C4-2B (cell line): ENCODE results near the gene ARMC9.

Experiments
- H3K27ac ChIP-seq: fragments of 450-650 bp; 2 replicates; pipeline ENCODE4 v1.5.1; 2017
- CTCF ChIP-seq: fragments of 450-650 bp; conservative IDR thresholded peaks from 2 replicates; pipeline ENCODE4 v1.5.1; 2017; ENCODE audit warnings: mild to moderate bottlenecking
- ZFX ChIP-seq: fragments of 450-650 bp; IDR thresholded peaks from 2 replicates; pipeline ENCODE4 v1.6.1; 2017

Gene ARMC9

GRCh38 chr2:231210782-231211181, 12.4 kb downstream of the ARMC9 start:
- no peak overlapping the region for H3K27ac ChIP-seq
- TF ChIP-seq ZFX (no peak), CTCF (no peak)

GRCh38 chr2:231211486-231211885, 13.1 kb downstream of the ARMC9 start:
- TF ChIP-seq ZFX (no peak), CTCF (no peak)
- no peak overlapping the region for H3K27ac ChIP-seq

- TF ChIP-seq ZFX (no peak), CTCF (no peak)
- no peak overlapping the region for H3K27ac ChIP-seq
These were observed 14.0 kb downstream of the ARMC9 start for GRCh38 chr2:231212329-231212845.

GRCh38 chr2:231213931-231214642, 15.7 kb downstream of the ARMC9 start:
- TF ChIP-seq ZFX (no peak), CTCF (no peak)
- H3K27ac ChIP-seq: no peak overlapping the region

- H3K27ac ChIP-seq: no peak overlapping the region
- TF ChIP-seq ZFX (no peak), CTCF (no peak)
These were observed 19.9 kb downstream of the ARMC9 start for GRCh38 chr2:231218366-231218765.

- H3K27ac ChIP-seq: no peak overlapping the region
- TF ChIP-seq CTCF: no peak
- no peak for TF ChIP-seq ZFX
These were observed 20.9 kb downstream of the ARMC9 start for GRCh38 chr2:231219289-231219688.

- H3K27ac ChIP-seq: no peak overlapping the region
- TF ChIP-seq CTCF (no peak), ZFX (no peak)
These were observed 23.3 kb downstream of the ARMC9 start for GRCh38 chr2:231221761-231222160.
